ENCODE data around the gene LRRC57.
A peak's percentile ranks its signal among the peaks of the same experiment; 100 is the strongest.

Gene LRRC57

DNA sequence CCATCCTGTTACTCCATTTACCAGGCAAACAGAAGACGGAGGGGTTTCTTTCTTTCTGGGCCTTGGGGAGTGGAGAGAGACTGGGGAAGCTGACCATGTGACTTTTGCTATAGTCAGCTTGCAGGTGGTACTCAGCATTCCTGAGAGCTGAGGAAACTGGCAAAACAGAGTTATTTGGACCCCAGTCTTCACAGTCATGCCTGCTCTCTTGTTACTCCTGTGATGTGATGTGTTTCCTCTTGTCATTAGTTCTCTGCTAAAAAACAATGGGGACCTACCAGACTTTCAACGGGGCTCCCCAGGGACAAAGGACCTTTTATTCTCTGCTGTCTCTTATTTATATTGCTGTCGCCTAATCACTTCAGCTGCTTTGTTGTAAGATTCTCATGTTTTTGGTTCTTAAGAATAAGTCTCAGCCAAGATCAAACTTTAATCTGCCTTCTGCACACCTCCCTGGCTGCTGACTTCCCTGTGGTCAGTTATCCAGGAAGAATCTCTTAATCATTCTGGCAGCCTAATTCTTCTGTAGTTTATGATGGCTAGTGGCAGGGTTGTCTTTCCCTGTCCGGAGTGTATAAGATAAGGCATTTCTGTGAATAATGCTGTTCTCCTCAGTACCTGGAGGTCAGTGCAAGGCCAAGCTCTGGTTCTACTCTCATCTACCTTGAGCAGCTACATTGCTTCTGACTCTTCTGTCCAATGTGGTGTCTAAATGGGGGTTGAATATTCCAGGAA is 35.6 kb upstream of the LRRC57 start:
- H4K20me1 ChIP-seq (ENCODE audit: insufficient read depth, low read length), result no peaks in the 10 kb centered on the region
- H3F3A ChIP-seq (ENCODE audit: insufficient read depth, low read length), result 0 out of 2 replicates have a peak, but pooled peaks cover 5% of the 10 kb centered on the region
- H2AFZ ChIP-seq (ENCODE audit: low read length), result no peak overlapping the region
- no peaks in the 10 kb centered on the region for H3K9me2 ChIP-seq (replicated peaks; ENCODE audit: insufficient read depth, low read length)
- TF ChIP-seq, protein P1, sequence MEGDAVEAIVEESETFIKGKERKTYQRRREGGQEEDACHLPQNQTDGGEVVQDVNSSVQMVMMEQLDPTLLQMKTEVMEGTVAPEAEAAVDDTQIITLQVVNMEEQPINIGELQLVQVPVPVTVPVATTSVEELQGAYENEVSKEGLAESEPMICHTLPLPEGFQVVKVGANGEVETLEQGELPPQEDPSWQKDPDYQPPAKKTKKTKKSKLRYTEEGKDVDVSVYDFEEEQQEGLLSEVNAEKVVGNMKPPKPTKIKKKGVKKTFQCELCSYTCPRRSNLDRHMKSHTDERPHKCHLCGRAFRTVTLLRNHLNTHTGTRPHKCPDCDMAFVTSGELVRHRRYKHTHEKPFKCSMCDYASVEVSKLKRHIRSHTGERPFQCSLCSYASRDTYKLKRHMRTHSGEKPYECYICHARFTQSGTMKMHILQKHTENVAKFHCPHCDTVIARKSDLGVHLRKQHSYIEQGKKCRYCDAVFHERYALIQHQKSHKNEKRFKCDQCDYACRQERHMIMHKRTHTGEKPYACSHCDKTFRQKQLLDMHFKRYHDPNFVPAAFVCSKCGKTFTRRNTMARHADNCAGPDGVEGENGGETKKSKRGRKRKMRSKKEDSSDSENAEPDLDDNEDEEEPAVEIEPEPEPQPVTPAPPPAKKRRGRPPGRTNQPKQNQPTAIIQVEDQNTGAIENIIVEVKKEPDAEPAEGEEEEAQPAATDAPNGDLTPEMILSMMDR (IDR thresholded peaks at IDR 0.05; ENCODE audit: low read length), result no peak
- no peak for TF ChIP-seq EZH2phosphoT487 (IDR thresholded peaks at IDR 0.05; ENCODE audit: low read length)
- H3K4me3 ChIP-seq (ENCODE audit: low read length), result no peak overlapping the region
- no peak for DNase-seq
- no peaks in the 10 kb centered on the region for H3K9me3 ChIP-seq (replicated peaks; ENCODE audit: insufficient read depth, low read length)
- no peak overlapping the region for H3K9ac ChIP-seq (ENCODE audit: low read length)
- peak overlapping the region; percentile 7; the same call in 1 of the 2 replicates for H3K27ac ChIP-seq (ENCODE audit: low read length)
- no peaks in the 10 kb centered on the region for H3K27me3 ChIP-seq (replicated peaks; ENCODE audit: insufficient read depth, low read length)
- H3K36me3 ChIP-seq (replicated peaks; ENCODE audit: insufficient read depth, low read length), result no peaks in the 10 kb centered on the region; the same call in 1 of the 2 replicates
- peaks cover 77% of the 10 kb centered on the region for H3K79me2 ChIP-seq (ENCODE audit: low read length)
- H3K4me1 ChIP-seq (ENCODE audit: low read length), result peaks cover 33% of the 10 kb centered on the region
- 0 out of 2 replicates have a peak overlapping the region, but pooled peaks have one; percentile 8 for H3K4me2 ChIP-seq (ENCODE audit: low read depth, low read length)

DNA sequence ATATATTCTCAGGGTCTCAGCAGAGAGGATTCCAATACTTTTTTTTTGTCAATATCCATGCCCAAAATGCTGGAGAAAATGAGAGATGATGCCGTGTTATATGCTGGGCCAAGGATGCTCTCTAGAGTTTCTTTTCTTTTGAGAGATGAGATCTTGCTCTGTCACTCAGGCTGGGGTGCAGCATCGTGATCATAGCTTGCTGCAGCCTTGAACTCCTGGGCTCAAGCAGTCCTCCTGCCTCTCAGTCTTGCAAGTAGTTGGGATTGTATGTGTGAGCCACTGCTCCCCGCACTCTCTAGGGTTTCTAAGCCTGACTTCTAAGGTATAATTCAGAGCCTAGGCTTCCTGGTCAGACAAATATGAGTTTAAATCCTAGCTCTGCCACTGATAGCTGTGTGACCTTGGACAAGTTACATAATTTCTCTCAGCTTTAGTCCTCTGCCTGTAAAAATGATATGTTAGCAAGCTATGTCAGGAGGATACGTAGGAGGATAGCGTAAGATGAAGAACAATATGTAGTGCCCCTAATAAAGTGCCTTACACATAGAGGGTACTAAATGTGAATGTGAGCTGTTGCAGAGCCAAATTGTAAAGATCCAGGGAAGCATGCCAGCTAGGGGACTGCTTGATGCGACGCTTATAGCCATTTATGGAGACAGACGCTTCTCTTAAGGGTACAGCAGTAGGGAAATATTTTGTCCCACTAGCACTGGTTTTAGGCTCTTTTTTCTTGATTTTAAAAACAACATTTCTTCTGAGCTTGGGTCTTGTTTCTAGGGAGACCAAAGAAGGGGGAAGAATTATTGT is 34.2 kb upstream of the LRRC57 start:
- Histone ChIP-seq H4K20me1 (ENCODE audit: insufficient read depth, low read length) (no peaks in the 10 kb centered on the region), H3K9ac (ENCODE audit: low read length) (no peak overlapping the region), H3K27me3 (replicated peaks; ENCODE audit: insufficient read depth, low read length) (no peaks in the 10 kb centered on the region), H3K36me3 (replicated peaks; ENCODE audit: insufficient read depth, low read length) (no peaks in the 10 kb centered on the region; the same call in 1 of the 2 replicates), H3K79me2 (ENCODE audit: low read length) (peaks cover 83% of the 10 kb centered on the region), H3K4me1 (ENCODE audit: low read length) (peaks cover 44% of the 10 kb centered on the region), H3K9me2 (replicated peaks; ENCODE audit: insufficient read depth, low read length) (no peaks in the 10 kb centered on the region), H3K27ac (ENCODE audit: low read length) (no peak overlapping the region; the same call in 1 of the 2 replicates), H3K4me2 (ENCODE audit: low read depth, low read length) (peak overlapping the region; percentile 4; the same call in 1 of the 2 replicates), H2AFZ (ENCODE audit: low read length) (no peak overlapping the region), H3F3A (ENCODE audit: insufficient read depth, low read length) (peaks cover 7% of the 10 kb centered on the region; the same call in 1 of the 2 replicates), H3K4me3 (ENCODE audit: low read length) (no peak overlapping the region), H3K9me3 (replicated peaks; ENCODE audit: insufficient read depth, low read length) (no peaks in the 10 kb centered on the region)
- TF ChIP-seq, protein P1 (IDR thresholded peaks at IDR 0.05; ENCODE audit: low read length), result no peak
- DNase-seq, result no peak

GRCh38 chr15:42581272-42581730 is 32.7 kb upstream of the LRRC57 start:
- Histone ChIP-seq H3K4me3 (ENCODE audit: low read length) (peak overlapping the region; percentile 65), H3K4me2 (ENCODE audit: low read depth, low read length) (peak overlapping the region; percentile 85), H3K9me3 (replicated peaks; ENCODE audit: insufficient read depth, low read length) (no peaks in the 10 kb centered on the region), H3K27ac (ENCODE audit: low read length) (peak overlapping the region; percentile 16; the same call in 1 of the 2 replicates), H3K79me2 (ENCODE audit: low read length) (peaks cover 92% of the 10 kb centered on the region), H3K4me1 (ENCODE audit: low read length) (peaks cover 49% of the 10 kb centered on the region), H3K9ac (ENCODE audit: low read length) (peak overlapping the region; percentile 55; the same call in 1 of the 2 replicates), H3K27me3 (replicated peaks; ENCODE audit: insufficient read depth, low read length) (no peaks in the 10 kb centered on the region), H3K9me2 (replicated peaks; ENCODE audit: insufficient read depth, low read length) (no peaks in the 10 kb centered on the region), H3F3A (ENCODE audit: insufficient read depth, low read length) (peaks cover 19% of the 10 kb centered on the region), H3K36me3 (replicated peaks; ENCODE audit: insufficient read depth, low read length) (no peaks in the 10 kb centered on the region; the same call in 1 of the 2 replicates), H2AFZ (ENCODE audit: low read length) (peak overlapping the region; percentile 66), H4K20me1 (ENCODE audit: insufficient read depth, low read length) (no peaks in the 10 kb centered on the region)
- DNase-seq, result peak; percentile 81
- TF ChIP-seq EZH2 (optimal IDR thresholded peaks at IDR 0.05; ENCODE audit: low read depth, low read length), result no peak
- TF ChIP-seq, protein P1 (IDR thresholded peaks at IDR 0.05; ENCODE audit: low read length), result no peak
- no peak for TF ChIP-seq EZH2phosphoT487 (IDR thresholded peaks at IDR 0.05; ENCODE audit: low read length)

Measured in MM.1S (cell line).